Inflammatory macrophage treated with lipopolysaccharide for 1 hour (primary cell): ENCODE results near the gene BCORL1.

Source experiments
- DNase-seq, 2 donors: peaks; one replicate each; pipeline ENCODE4 v3.0.0-alpha.2; 2020 to 2022

BCORL1 gene

GRCh38 chrX:130012683-130013082, 30.2 kb downstream of the BCORL1 start:
- DNase-seq = no peak

DNA sequence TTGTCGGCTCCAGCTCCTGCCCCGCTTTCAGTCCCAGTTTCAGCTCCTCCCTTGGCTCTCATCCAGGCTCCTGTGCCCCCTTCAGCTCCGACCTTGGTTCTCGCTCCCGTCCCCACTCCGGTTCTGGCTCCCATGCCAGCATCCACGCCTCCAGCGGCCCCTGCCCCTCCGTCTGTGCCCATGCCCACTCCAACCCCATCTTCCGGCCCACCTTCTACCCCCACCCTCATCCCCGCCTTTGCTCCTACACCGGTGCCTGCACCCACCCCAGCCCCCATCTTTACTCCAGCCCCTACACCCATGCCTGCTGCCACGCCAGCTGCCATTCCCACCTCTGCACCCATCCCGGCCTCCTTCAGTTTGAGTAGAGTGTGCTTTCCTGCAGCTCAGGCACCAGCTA, 31.2 kb downstream of the BCORL1 start:
- DNase-seq = no peak

GRCh38 chrX:130014356-130014755, 31.9 kb downstream of the BCORL1 start:
- DNase-seq = no peak

DNA sequence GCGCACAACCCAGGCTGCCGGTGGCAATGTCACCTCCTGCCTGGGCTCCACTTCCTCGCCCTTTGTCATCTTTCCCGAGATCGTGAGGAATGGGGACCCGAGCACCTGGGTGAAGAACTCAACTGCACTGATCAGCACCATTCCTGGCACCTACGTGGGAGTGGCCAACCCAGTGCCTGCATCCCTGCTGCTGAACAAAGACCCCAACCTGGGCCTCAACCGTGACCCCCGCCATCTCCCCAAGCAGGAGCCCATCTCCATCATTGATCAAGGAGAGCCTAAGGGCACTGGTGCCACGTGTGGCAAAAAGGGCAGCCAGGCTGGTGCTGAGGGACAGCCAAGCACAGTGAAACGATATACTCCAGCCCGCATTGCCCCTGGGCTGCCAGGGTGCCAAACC, 32.3 kb downstream of the BCORL1 start:
- no peak for DNase-seq

- DNase-seq = no peak
Observed at GRCh38 chrX:130015181-130015580, 32.7 kb downstream of the BCORL1 start.

GRCh38 chrX:130018143-130018542, 35.7 kb downstream of the BCORL1 start:
- no peak for DNase-seq

DNA sequence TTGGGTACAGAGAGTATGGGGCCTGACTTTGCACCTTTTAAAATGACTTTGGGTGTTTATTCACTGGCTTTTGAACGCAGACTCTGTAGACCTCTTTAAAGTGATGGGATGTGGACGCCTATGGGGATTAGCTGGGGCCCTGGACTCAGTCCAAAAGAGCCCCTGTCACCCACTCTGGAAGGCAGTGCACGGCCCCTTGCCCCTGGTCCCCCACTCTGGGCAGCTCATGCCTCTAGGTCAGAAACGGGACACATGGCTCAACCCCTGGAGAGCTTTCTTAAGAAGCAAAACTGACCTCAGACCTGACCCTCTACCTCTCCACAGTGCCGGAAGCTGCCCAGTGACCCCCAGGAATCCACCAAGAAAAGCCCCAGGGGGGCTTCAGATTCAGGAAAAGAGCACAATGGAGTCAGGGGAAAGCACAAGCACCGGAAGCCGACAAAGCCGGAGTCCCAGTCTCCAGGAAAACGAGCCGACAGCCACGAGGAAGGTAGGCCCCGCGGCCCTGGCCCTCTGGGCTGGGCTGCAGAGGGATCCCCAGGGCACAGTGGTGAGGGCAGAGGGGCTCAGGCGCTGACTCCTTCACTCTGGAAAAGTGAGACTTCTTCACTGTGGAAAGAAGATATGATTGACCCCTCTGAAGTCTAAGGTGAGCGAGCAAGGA, 38.4 kb downstream of the BCORL1 start:
- DNase-seq = no peak

DNA sequence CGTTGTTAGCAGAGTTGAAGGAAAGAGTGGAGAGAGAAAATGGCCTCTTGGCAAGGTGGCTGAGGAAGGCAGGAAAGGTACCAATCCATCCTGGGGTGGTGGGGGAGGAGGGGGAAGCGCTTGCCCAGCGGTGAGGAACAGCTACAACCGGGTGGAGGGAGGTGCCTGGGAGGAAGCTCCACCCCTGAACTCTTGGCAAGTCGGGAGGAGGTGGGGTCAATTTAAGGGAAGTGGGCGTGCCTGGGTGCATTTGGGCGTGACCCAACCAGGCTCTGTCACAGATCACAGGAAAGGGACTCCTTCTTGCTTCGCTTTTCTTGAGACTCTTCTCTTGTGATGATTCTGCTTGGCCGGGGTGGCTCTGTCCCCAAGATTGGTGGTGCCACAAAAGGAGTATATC, 41.7 kb downstream of the BCORL1 start:
- peak; percentile 76 to 82 for DNase-seq

- no peak for DNase-seq
Observed at GRCh38 chrX:130025256-130025655, 42.8 kb downstream of the BCORL1 start.

GRCh38 chrX:130027569-130027968, 45.1 kb downstream of the BCORL1 start:
- no peak for DNase-seq

DNA sequence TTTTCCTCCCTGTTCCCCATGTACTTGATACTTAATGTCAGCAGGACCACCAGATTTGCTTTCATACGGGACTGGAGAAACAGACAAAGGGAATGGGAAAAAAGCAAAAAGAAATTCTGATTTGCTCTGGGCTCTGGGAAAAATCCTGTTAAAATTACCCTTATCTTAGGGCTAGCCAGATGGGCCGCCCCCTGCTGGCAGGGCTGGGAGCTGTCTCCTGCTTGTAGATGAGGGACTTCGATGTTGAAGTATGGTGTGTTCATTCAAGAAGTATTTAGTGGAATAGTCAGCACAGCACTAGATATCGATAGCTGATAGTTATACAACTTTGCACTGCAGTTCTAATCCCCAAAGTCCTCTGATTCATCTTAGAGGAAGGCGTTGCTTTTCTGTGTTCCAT, 45.8 kb downstream of the BCORL1 start:
- DNase-seq = peak in 1 of 2 donors; percentile 49

- no peak for DNase-seq
Observed at GRCh38 chrX:130030826-130031225, 48.4 kb downstream of the BCORL1 start.

DNA sequence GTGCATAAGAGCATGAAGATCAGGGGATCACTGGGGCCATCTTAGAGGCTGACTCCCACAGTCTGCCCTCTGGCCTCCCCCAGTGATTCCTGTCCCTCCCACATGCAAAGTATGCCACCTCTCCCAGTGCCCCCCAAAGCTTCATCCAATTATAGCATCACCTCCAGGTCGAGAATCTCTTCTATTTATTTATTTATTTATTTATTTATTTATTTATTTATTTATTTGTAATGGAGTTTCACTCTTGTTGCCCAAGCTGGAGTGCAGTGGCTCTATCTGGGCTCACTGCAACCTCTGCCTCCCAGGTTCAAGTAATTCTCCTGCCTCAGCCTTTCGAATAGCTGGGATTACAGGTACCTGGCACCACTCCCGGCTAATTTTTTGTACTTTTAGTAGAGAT, 50.1 kb downstream of the BCORL1 start:
- DNase-seq = no peak

DNA sequence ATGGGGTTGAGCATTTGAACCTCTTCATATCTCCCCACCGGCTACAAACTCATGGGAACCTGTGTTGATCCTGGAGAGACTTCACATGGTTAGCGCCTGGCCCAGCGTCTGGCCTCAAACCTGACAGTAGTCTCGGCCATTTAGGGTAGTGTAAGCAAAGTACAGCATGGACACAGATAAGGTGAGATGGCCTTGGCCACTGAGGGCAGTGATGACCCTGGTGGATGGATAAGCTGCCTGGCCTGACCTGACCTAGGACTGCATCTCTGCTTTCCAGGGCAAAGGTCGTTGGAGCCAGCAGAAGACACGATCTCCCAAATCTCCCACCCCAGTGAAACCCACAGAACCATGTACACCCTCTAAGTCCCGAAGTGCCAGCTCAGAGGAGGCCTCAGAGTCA, 51.7 kb downstream of the BCORL1 start:
- no peak for DNase-seq

DNA sequence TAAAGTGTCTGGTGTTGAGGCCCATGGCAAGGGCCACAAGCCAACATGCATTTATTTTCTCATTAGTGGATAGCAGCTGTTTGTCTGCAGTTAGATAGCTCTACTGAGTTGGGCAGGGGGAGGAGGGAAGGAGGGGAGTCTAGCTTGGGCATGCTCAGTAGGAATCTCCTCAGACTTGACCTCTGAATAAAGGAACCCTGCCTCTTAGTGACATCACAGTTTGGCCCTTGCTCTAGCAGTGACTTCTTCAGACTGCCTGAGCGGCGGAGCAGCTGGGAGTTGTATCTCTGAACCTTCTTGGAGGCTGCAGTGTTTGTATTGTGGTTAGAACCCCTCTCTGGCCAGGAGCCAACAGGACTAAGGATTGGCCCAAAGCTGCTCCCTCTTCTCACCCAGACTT, 57.4 kb downstream of the BCORL1 start:
- no peak for DNase-seq

DNA sequence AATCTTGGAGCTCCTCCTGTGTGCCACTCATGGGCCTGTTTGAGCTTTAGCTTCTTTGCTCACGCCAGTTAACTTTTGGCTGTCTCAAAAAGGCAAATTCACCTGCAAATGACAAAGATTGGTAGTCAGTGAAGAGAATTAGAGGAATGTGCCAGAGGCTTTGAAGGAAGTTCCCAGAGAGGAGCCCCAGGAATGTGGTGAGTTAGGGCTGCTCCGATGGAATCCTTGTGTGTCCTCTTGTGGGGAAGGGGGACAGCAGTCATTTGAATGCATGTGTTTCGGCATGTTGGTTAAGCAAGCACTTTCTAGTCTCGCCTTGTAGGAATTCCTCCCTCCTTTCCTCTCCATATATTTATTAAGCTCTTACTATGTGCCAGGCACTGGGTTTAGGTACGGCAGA, 65.0 kb downstream of the BCORL1 start:
- DNase-seq = no peak

- no peak for DNase-seq
Observed at GRCh38 chrX:130048686-130049222, 66.3 kb downstream of the BCORL1 start.

GRCh38 chrX:130049821-130050220, 67.4 kb downstream of the BCORL1 start:
- DNase-seq = no peak

GRCh38 chrX:130051176-130051845, 68.9 kb downstream of the BCORL1 start:
- no peak for DNase-seq

DNA sequence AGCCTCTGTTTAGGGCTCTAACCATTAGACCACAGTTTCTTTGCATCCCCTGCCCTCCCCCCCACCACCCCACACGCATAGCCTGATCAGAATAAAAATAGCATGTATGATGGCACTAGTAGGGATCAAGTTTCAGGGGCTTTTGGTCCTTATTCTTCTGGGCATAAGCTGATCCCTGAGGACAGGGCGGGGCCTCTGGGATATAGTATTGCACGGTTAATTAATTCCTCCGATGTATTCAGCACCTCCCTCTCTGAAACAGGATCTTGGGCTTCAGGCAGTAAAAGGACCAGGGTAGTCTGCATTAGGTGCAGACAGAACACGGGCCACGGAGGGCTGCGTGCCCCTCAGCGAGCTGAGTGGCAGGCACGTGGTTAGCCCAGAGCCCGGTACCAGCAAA, 70.8 kb downstream of the BCORL1 start:
- DNase-seq = no peak

GRCh38 chrX:130055103-130055502, 72.7 kb downstream of the BCORL1 start:
- DNase-seq = no peak

DNA sequence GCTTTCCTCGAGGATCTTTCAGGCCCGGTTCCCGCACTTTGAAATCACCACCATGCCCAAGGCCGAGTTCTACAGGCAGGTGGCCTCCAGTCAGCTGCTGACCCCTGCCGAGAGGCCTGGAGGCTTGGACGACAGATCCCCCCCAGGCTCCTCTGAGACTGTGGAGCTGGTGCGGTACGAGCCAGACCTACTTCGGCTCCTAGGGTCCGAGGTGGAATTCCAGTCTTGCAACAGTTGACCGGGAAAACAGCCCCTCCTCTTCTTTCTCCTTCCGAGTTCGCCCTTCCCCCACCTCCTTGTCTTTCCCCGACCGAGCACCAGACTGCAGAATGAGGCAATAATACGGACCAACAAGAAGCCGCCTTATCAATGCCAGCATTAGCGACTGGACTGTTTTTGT, 73.5 kb downstream of the BCORL1 start:
- DNase-seq = no peak

GRCh38 chrX:130057209-130057608, 74.8 kb downstream of the BCORL1 start:
- no peak for DNase-seq

- no peak for DNase-seq
Observed at GRCh38 chrX:130058652-130059051, 76.2 kb downstream of the BCORL1 start.
